CD14-positive monocyte (primary cell): ENCODE results near the gene UBE2H. TPM values are rescaled to one million over a fixed set of nuclear protein-coding genes. Genes with fewer than 3 reads are reported as not detected.

ENCODE experiments used
- DNase-seq, 3 donors: peaks; one replicate each; pipeline ENCODE4 v3.0.0-alpha.2; 2011 to 2022
- H2AFZ ChIP-seq: 2 replicates; pipeline ENCODE4 v1.6.0; 2012; ENCODE audit warnings: mild to moderate bottlenecking, low read depth, low read length, inconsistent platforms; ENCODE audit not compliant: insufficient read depth, poor library complexity, severe bottlenecking
- H3K27ac ChIP-seq, 2 donors: 1 replicate in 1 of 2; 2 replicates in 1 of 2; pipeline ENCODE4 v1.5.1; 2012 to 2013; ENCODE audit warnings: low read length in 2 of 2, control low read depth in 1 of 2, inconsistent platforms in 1 of 2, low read depth in 1 of 2, mild to moderate bottlenecking in 1 of 2
- H3K27me3 ChIP-seq, 2 donors: one replicate each; pipeline versions ENCODE4 v1.6.0 to v1.6.1; 2011 to 2013; ENCODE audit warnings: low read length in 2 of 2; ENCODE audit not compliant: control insufficient read depth in 2 of 2, insufficient read depth in 2 of 2
- H3K36me3 ChIP-seq, 2 donors: replicated peaks in 1 of 2; 1 replicate in 1 of 2; 2 replicates in 1 of 2; pipeline versions ENCODE4 v1.5.1 to v1.6.1; 2012 to 2013; ENCODE audit warnings: low read length in 2 of 2, control low read depth in 1 of 2, inconsistent platforms in 1 of 2, mild to moderate bottlenecking in 1 of 2; ENCODE audit not compliant: insufficient read depth in 2 of 2, control insufficient read depth in 1 of 2
- H3K4me1 ChIP-seq, 2 donors: 1 replicate in 1 of 2; 2 replicates in 1 of 2; pipeline versions ENCODE4 v1.5.1 to v1.6.1; 2012 to 2013; ENCODE audit warnings: low read length in 2 of 2, control low read depth in 1 of 2, inconsistent platforms in 1 of 2, mild to moderate bottlenecking in 1 of 2, moderate library complexity in 1 of 2; ENCODE audit not compliant: insufficient read depth in 2 of 2, control insufficient read depth in 1 of 2
- H3K4me2 ChIP-seq: replicated peaks from 2 replicates; pipeline ENCODE3; 2012; ENCODE audit warnings: low read length, moderate library complexity, mild to moderate bottlenecking; ENCODE audit not compliant: poor library complexity, severe bottlenecking; ENCODE audit errors: extremely low read depth
- H3K4me3 ChIP-seq, 3 experiments: fragments of 200-600 bp in 1 of 3; sonication (generic) in 1 of 3; replicated peaks in 1 of 3; 1 replicate in 2 of 3; 2 replicates in 1 of 3; pipeline ENCODE4 v1.5.1; 2011 to 2013; ENCODE audit warnings: low read length in 3 of 3, mild to moderate bottlenecking in 3 of 3, control low read depth in 2 of 3, low read depth in 2 of 3, inconsistent platforms in 1 of 3, moderate library complexity in 1 of 3
- H3K79me2 ChIP-seq: 2 replicates; pipeline ENCODE4 v1.6.0; 2012; ENCODE audit warnings: mild to moderate bottlenecking, control low read depth, inconsistent platforms, low read length, moderate library complexity; ENCODE audit not compliant: insufficient read depth
- H3K9ac ChIP-seq: 2 replicates; pipeline ENCODE4 v1.6.0; 2017; ENCODE audit warnings: low read length, mild to moderate bottlenecking; ENCODE audit not compliant: insufficient read depth, poor library complexity, severe bottlenecking
- H3K9me3 ChIP-seq, 2 donors: replicated peaks in 1 of 2; 1 replicate in 1 of 2; 2 replicates in 1 of 2; pipeline versions ENCODE4 v1.5.1 to v1.6.1; 2012 to 2013; ENCODE audit warnings: low read length in 2 of 2, control low read depth in 1 of 2; ENCODE audit not compliant: control insufficient read depth in 1 of 2, insufficient read depth in 1 of 2
- H4K20me1 ChIP-seq: 2 replicates; pipeline ENCODE4 v1.6.0; 2012; ENCODE audit warnings: mild to moderate bottlenecking, low read length, control low read depth, moderate library complexity; ENCODE audit not compliant: insufficient read depth
- H3K27ac Mint-ChIP-seq, 7 donors: one replicate each; pipeline ENCODE4 v1.8.0; 2020; ENCODE audit warnings: mild to moderate bottlenecking in 7 of 7, mixed read lengths in 7 of 7, moderate library complexity in 6 of 7, inconsistent platforms in 2 of 7
- H3K27me3 Mint-ChIP-seq, 3 donors: one replicate each; pipeline ENCODE4 v1.8.0; 2021 to 2022; ENCODE audit warnings: low read depth in 3 of 3, mild to moderate bottlenecking in 3 of 3, mixed read lengths in 3 of 3, moderate library complexity in 3 of 3, inconsistent platforms in 1 of 3
- H3K36me3 Mint-ChIP-seq, 2 donors: one replicate each; pipeline ENCODE4 v1.8.0; 2020; ENCODE audit warnings: mixed read lengths in 2 of 2, inconsistent platforms in 1 of 2, mild to moderate bottlenecking in 1 of 2
- H3K4me1 Mint-ChIP-seq: one replicate; pipeline ENCODE4 v1.8.0; 2020; ENCODE audit warnings: mild to moderate bottlenecking, mixed read lengths
- H3K4me3 Mint-ChIP-seq, 2 donors: one replicate each; pipeline ENCODE4 v1.8.0; 2020; ENCODE audit warnings: mild to moderate bottlenecking in 2 of 2, mixed read lengths in 2 of 2, moderate library complexity in 1 of 2
- H3K9me3 Mint-ChIP-seq, 7 donors: one replicate each; pipeline ENCODE4 v1.8.0; 2020 to 2022; ENCODE audit warnings: mixed read lengths in 7 of 7, mild to moderate bottlenecking in 6 of 7, moderate library complexity in 6 of 7, inconsistent platforms in 2 of 7
- WGBS: methylation state at CpG from one replicate; pipeline ENCODE4 v1.1.5; 2013; ENCODE audit warnings: missing lambda C conversion rate; ENCODE audit not compliant: insufficient coverage; 5-methylcytosine and 5-hydroxymethylcytosine counted together
- intact Hi-C, 2 donors: fragments of 100-400 bp; cut with micrococcal nuclease; formaldehyde crosslinking; loops; one replicate each; pipeline versions ENCODE4 v1.15.0 to v1.15.1; 2023
- polyA plus RNA-seq, 3 donors: library from polyadenylated mRNA; depleted of rRNA in 1 of 3; unstranded in 2 of 3; stranded (reverse) in 1 of 3; fragments of 300-500 nt in 2 of 3; fragments of >200 nt in 1 of 3; fragmentation: Illumina TruSeq in 2 of 3; gene quantifications; 1 replicate in 2 of 3; 2 replicates in 1 of 3; pipeline ENCODE4 v1.2.3, GENCODE V29; 2012 to 2021
- TF ChIP-seq, protein P1 (sequence below): fragments of 200-600 bp; IDR thresholded peaks from one replicate; pipeline ENCODE4 v1.8.0; 2022; ENCODE audit warnings: antibody characterized with exemption, mild to moderate bottlenecking

The UBE2H gene
- polyA plus RNA-seq, 3 donors, result 12.6 to 26.0 (median 16.0) TPM

DNA sequence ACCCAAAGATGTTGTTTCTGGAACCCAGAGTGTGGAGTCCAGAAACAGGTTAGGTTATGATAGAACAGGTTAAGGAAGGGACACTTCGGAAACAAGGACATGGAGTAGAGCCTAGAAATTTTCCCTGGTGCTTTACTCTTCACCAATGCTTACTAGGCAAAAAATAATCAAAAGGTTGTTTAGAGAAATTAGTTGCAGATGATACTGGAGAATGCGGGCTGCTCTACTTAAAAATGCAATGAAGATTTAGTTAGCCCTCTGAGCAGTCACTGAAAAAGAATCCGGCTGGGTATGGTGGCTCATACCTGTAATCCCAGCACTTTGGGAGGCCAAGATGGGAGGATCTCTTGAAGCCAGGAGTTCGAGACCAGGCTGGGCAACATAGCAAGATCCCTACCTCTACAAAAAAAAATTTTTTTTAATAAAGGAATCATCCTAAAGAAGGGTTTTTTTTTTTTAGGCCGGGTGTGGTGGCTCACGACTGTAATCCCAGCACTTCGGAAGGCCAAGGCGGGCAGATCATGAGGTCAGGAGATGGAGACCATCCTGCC is 3.3 kb upstream of the UBE2H start:
- TF ChIP-seq, protein P1, sequence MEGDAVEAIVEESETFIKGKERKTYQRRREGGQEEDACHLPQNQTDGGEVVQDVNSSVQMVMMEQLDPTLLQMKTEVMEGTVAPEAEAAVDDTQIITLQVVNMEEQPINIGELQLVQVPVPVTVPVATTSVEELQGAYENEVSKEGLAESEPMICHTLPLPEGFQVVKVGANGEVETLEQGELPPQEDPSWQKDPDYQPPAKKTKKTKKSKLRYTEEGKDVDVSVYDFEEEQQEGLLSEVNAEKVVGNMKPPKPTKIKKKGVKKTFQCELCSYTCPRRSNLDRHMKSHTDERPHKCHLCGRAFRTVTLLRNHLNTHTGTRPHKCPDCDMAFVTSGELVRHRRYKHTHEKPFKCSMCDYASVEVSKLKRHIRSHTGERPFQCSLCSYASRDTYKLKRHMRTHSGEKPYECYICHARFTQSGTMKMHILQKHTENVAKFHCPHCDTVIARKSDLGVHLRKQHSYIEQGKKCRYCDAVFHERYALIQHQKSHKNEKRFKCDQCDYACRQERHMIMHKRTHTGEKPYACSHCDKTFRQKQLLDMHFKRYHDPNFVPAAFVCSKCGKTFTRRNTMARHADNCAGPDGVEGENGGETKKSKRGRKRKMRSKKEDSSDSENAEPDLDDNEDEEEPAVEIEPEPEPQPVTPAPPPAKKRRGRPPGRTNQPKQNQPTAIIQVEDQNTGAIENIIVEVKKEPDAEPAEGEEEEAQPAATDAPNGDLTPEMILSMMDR, result no peak
- no peak overlapping the region for H3K4me2 ChIP-seq

DNA sequence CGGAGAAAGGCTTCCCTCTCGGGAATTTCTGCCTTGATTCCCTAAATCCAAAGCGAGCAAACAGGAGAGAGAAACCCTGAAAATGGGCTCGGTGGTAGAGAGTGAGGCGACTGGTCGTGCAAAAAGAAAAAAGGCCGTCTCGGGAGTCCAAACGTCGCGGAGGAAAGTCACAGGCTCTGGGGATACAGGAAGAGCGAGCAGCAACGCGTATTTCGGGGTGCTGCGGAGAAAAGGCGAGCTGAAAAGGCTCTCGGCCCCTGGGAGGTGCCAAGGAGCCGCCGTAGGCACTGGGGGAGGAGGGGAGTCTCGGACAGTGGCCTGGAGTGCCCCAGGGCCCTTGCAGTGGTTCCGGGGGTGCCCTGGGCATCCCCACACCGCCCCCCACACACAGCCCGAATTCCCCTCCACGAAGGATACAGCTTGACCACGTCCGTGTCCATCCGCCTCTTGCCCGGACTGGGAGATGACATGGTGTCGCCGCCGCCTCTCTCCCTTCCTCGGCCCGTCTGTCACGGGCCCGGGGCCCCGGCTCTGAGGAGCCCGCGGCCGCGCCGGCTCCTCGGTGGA is 591 bp downstream of the UBE2H start:
- H3K27ac ChIP-seq, result peak overlapping the region; percentile 80 to 89
- H3K27me3 ChIP-seq, result no peaks in the 10 kb centered on the region
- peak overlapping the region; percentile 94 for H3K4me2 ChIP-seq
- H3K9ac ChIP-seq, result peak overlapping the region; percentile 95
- WGBS, result under 1% methylated on average over 33 of the region's 43 CpGs
- H3K4me3 ChIP-seq, result peak overlapping the region; percentile 89 to 96 (median 91)
- H2AFZ ChIP-seq, result peak overlapping the region; percentile 78
- peaks cover 0 to 1% (median 0%) of the 10 kb centered on the region in 7 donors for H3K9me3 Mint-ChIP-seq
- no peaks in the 10 kb centered on the region for H3K36me3 Mint-ChIP-seq
- H3K4me1 ChIP-seq, result peaks cover 34 to 37% of the 10 kb centered on the region in 2 donors
- peak overlapping the region in 5 of 7 donors; percentile 89 to 96 (median 94) for H3K27ac Mint-ChIP-seq
- no peaks in the 10 kb centered on the region for H3K9me3 ChIP-seq
- TF ChIP-seq, protein P1, result no peak
- H3K79me2 ChIP-seq, result peaks cover 55% of the 10 kb centered on the region
- no peak overlapping the region for H3K4me3 Mint-ChIP-seq
- peak; percentile 24 to 52 (median 33) for DNase-seq
- peaks cover 0 to 3% (median 1%) of the 10 kb centered on the region in 3 donors for H3K27me3 Mint-ChIP-seq
- H3K36me3 ChIP-seq, result no peaks in the 10 kb centered on the region
- H3K4me1 Mint-ChIP-seq, result peaks cover 9% of the 10 kb centered on the region
- H4K20me1 ChIP-seq, result peaks cover 44% of the 10 kb centered on the region
- intact Hi-C loops, result loop anchor here in 1 of 2 donors (5.0 to 10.0 kb wide), 3 partner anchors 60 to 120 kb away; partner anchors contain the start of gene KLHDC10

More for the DNA sequence above, 3.3 kb upstream of the UBE2H start:
- Histone ChIP-seq H3K79me2 (peaks cover 17% of the 10 kb centered on the region), H3K27ac (no peak overlapping the region), H3K27me3 (no peaks in the 10 kb centered on the region), H4K20me1 (peaks cover 9% of the 10 kb centered on the region), H3K4me3 (no peak overlapping the region), H3K9me3 (no peaks in the 10 kb centered on the region), H3K4me1 (peaks cover 20 to 21% of the 10 kb centered on the region in 2 donors), H2AFZ (no peak overlapping the region), H3K9ac (no peak overlapping the region), H3K36me3 (no peaks in the 10 kb centered on the region)
- intact Hi-C loops, result loop anchor here in 1 of 2 donors (10.0 kb wide), 1 partner anchor 111 kb away; no protein-coding TSS in a partner anchor
- no peak for DNase-seq
- Mint-ChIP-seq H3K27ac (no peak overlapping the region), H3K9me3 (peaks cover 0 to 1% (median 0%) of the 10 kb centered on the region in 7 donors), H3K4me3 (no peak overlapping the region), H3K27me3 (peaks cover 2 to 4% (median 3%) of the 10 kb centered on the region in 3 donors), H3K36me3 (peaks cover 0 to 2% of the 10 kb centered on the region in 2 donors), H3K4me1 (peaks cover 24% of the 10 kb centered on the region)
- WGBS, result 100% methylated on average over 1 of the region's 8 CpGs
